Smooth muscle cell (in vitro differentiated cells): Measurements from ENCODE around the gene TALDO1. TPM values are rescaled to one million over a fixed set of nuclear protein-coding genes. Genes with fewer than 3 reads are reported as not detected.

Experiments
- DNase-seq: peaks from one replicate; lab custom pipeline; 2025; ENCODE audit not compliant: unreplicated experiment; lab: John Stamatoyannopoulos, UW
- H2AFZ ChIP-seq: fragments of 200-600 bp; sonication (generic); 2 replicates; pipeline ENCODE4 v1.6.0; 2016; ENCODE audit warnings: antibody characterized with exemption, low read depth, mild to moderate bottlenecking
- H3F3A ChIP-seq: fragments of 200-600 bp; sonication (generic); 2 replicates; pipeline ENCODE4 v1.6.0; 2017; ENCODE audit warnings: antibody characterized with exemption, low read depth
- H3K27ac ChIP-seq: fragments of 200-600 bp; sonication (generic); 2 replicates; pipeline ENCODE4 v1.5.1; 2016; ENCODE audit warnings: low read depth, mild to moderate bottlenecking
- H3K27me3 ChIP-seq: fragments of 200-600 bp; sonication (generic); 2 replicates; pipeline ENCODE4 v1.6.1; 2016; ENCODE audit warnings: low read depth, mild to moderate bottlenecking
- H3K36me3 ChIP-seq: fragments of 200-600 bp; sonication (generic); 2 replicates; pipeline ENCODE4 v1.5.1; 2016; ENCODE audit warnings: low read depth
- H3K4me1 ChIP-seq: fragments of 200-600 bp; sonication (generic); 2 replicates; pipeline ENCODE4 v1.5.1; 2016; ENCODE audit warnings: low read depth
- H3K4me2 ChIP-seq: fragments of 200-600 bp; sonication (generic); 2 replicates; pipeline ENCODE4 v1.6.0; 2016; ENCODE audit warnings: mild to moderate bottlenecking
- H3K4me3 ChIP-seq: fragments of 200-600 bp; sonication (generic); 2 replicates; pipeline ENCODE4 v1.5.1; 2016; ENCODE audit warnings: mild to moderate bottlenecking
- H3K79me2 ChIP-seq: fragments of 200-600 bp; sonication (generic); 2 replicates; pipeline ENCODE4 v1.6.0; 2016; ENCODE audit warnings: low read depth, mild to moderate bottlenecking
- H3K9ac ChIP-seq: fragments of 200-600 bp; sonication (generic); 2 replicates; pipeline ENCODE4 v1.6.0; 2016; ENCODE audit warnings: low read depth
- H3K9me3 ChIP-seq: fragments of 200-600 bp; sonication (generic); replicated peaks from 2 replicates; pipeline ENCODE4 v1.5.1; 2016; ENCODE audit warnings: low read depth
- H4K20me1 ChIP-seq: fragments of 200-600 bp; sonication (generic); 2 replicates; pipeline ENCODE4 v1.6.0; 2016; ENCODE audit warnings: low read depth
- whole genome bisulfite sequencing: methylation state at CpG from one replicate; pipeline ENCODE4 v1.1.7; 2016; ENCODE audit warnings: low lambda C conversion rate; 5-methylcytosine and 5-hydroxymethylcytosine counted together
- polyA plus RNA-seq: library from polyadenylated mRNA; unstranded; fragments of >200 nt; fragmentation: Nextera tagmentation; extraction: Ambion mirVana; gene quantifications from 2 replicates; pipeline ENCODE4 v1.2.1, GENCODE V29; 2016
- total RNA-seq: library from RNA; depleted of rRNA; stranded (reverse); fragments of >200 nt; gene quantifications from 2 replicates; pipeline ENCODE4 v1.2.3, GENCODE V29; 2014
- TF ChIP-seq, protein P1 (sequence below): fragments of 200-600 bp; sonication (generic); IDR thresholded peaks from 2 replicates; pipeline ENCODE4 v1.5.1; 2017; ENCODE audit warnings: borderline replicate concordance, mild to moderate bottlenecking, antibody characterized with exemption; ENCODE audit not compliant: insufficient read depth, poor library complexity, severe bottlenecking

TALDO1 gene
- total and polyA plus RNA-seq, 2 experiments from 2014 or later: 100 to 155 TPM

GRCh38 chr11:774873-775592, 27.8 kb downstream of the TALDO1 start:
- no peak overlapping the region for H3K27ac ChIP-seq
- H4K20me1 ChIP-seq: peaks cover 76% of the 10 kb centered on the region
- H3K4me1 ChIP-seq: peaks cover 17% of the 10 kb centered on the region
- no peak overlapping the region for H3K9ac ChIP-seq
- no peak for DNase-seq
- H3K27me3 ChIP-seq: no peaks in the 10 kb centered on the region
- peak overlapping the region; percentile 100 for H3K4me2 ChIP-seq
- no peaks in the 10 kb centered on the region for H3K9me3 ChIP-seq
- 82% methylated on average over 20 of the region's 20 CpGs for WGBS
- no peak overlapping the region for H3K4me3 ChIP-seq
- H2AFZ ChIP-seq: no peak overlapping the region
- TF ChIP-seq, protein P1, sequence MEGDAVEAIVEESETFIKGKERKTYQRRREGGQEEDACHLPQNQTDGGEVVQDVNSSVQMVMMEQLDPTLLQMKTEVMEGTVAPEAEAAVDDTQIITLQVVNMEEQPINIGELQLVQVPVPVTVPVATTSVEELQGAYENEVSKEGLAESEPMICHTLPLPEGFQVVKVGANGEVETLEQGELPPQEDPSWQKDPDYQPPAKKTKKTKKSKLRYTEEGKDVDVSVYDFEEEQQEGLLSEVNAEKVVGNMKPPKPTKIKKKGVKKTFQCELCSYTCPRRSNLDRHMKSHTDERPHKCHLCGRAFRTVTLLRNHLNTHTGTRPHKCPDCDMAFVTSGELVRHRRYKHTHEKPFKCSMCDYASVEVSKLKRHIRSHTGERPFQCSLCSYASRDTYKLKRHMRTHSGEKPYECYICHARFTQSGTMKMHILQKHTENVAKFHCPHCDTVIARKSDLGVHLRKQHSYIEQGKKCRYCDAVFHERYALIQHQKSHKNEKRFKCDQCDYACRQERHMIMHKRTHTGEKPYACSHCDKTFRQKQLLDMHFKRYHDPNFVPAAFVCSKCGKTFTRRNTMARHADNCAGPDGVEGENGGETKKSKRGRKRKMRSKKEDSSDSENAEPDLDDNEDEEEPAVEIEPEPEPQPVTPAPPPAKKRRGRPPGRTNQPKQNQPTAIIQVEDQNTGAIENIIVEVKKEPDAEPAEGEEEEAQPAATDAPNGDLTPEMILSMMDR: no peak
- peaks cover 52% of the 10 kb centered on the region for H3K79me2 ChIP-seq
- H3K36me3 ChIP-seq: no peaks in the 10 kb centered on the region
- H3F3A ChIP-seq: no peaks in the 10 kb centered on the region

DNA sequence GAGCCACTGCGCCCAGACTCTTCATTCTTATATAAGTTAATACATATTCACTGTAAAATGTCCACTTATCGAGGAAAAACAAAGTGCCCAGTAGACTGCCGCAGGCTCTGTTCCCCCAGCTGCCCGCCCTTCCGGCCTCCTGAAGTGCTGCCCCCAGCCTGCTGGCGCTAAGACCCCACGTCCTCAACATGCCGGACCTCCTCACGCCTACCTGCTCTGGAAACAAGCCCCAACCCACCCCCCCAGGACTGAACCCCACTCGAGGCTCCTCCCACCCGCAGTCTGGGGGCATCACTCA, 28.9 kb downstream of the TALDO1 start:
- no peak for DNase-seq
- H3K9me3 ChIP-seq: no peaks in the 10 kb centered on the region
- H3K27ac ChIP-seq: no peak overlapping the region
- TF ChIP-seq, protein P1: no peak
- H4K20me1 ChIP-seq: peaks cover 71% of the 10 kb centered on the region
- H3K4me1 ChIP-seq: peaks cover 17% of the 10 kb centered on the region
- peak overlapping the region; percentile 98 for H3K4me3 ChIP-seq
- WGBS: 42% methylated on average over 10 of the region's 11 CpGs
- no peak overlapping the region for H2AFZ ChIP-seq
- H3K9ac ChIP-seq: peak overlapping the region; percentile 91
- H3K4me2 ChIP-seq: peak overlapping the region; percentile 100
- no peaks in the 10 kb centered on the region for H3K27me3 ChIP-seq
- H3F3A ChIP-seq: no peaks in the 10 kb centered on the region
- H3K36me3 ChIP-seq: no peaks in the 10 kb centered on the region
- peaks cover 52% of the 10 kb centered on the region for H3K79me2 ChIP-seq

DNA sequence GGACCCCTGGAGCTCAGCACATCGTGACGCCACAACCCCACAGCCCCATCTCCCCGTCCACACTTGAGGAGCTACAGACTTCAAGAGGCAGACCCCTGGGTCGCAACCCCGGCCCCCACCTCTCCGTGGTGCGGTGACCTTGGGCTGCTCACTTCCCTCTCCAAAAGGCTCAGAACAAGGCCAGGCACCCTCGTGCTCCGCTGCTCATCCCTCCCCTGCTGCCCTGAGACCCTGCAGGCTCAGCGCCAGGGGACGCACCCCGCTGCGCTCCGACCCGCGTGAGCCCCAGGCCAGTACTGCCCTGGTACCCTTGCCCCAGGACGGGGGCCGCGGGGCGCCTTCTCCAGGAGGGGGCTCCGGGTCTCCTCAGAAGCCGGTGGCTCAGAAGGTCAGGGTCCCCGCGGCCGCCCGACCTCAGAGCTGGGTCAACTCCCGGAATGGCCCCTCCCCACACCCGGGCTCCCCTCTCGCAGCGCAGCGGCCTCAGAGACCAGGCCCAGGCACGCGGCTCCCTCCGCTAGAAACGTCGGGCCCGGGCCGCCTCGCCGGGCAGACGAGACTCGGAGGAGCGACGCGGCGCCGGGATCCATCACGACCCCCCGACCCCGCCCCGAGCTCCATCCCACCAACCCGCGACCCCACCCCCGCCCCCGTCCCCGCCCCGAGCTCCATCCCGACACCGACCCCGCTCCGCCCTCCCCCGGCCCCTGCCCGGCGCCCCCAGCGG, 29.5 kb downstream of the TALDO1 start:
- peaks cover 71% of the 10 kb centered on the region for H4K20me1 ChIP-seq
- DNase-seq: no peak
- peak overlapping the region; percentile 77 for H2AFZ ChIP-seq
- H3K79me2 ChIP-seq: peaks cover 52% of the 10 kb centered on the region
- no peaks in the 10 kb centered on the region for H3F3A ChIP-seq
- peak overlapping the region; percentile 91 for H3K9ac ChIP-seq
- no peaks in the 10 kb centered on the region for H3K9me3 ChIP-seq
- 4% methylated on average over 22 of the region's 65 CpGs for WGBS
- peak overlapping the region; percentile 100 for H3K4me2 ChIP-seq
- no peak overlapping the region for H3K27ac ChIP-seq
- H3K36me3 ChIP-seq: no peaks in the 10 kb centered on the region
- H3K27me3 ChIP-seq: no peaks in the 10 kb centered on the region
- peaks cover 17% of the 10 kb centered on the region for H3K4me1 ChIP-seq
- peak overlapping the region; percentile 98 for H3K4me3 ChIP-seq
- TF ChIP-seq, protein P1: no peak
